ENCODE measurements around the gene DIP2A. TPM values are rescaled to one million over a fixed set of nuclear protein-coding genes. Genes with fewer than 3 reads are reported as not detected.

Gene DIP2A
- total and polyA plus RNA-seq, 2 experiments from 2014 or later, result 19.8 to 24.6 TPM

DNA sequence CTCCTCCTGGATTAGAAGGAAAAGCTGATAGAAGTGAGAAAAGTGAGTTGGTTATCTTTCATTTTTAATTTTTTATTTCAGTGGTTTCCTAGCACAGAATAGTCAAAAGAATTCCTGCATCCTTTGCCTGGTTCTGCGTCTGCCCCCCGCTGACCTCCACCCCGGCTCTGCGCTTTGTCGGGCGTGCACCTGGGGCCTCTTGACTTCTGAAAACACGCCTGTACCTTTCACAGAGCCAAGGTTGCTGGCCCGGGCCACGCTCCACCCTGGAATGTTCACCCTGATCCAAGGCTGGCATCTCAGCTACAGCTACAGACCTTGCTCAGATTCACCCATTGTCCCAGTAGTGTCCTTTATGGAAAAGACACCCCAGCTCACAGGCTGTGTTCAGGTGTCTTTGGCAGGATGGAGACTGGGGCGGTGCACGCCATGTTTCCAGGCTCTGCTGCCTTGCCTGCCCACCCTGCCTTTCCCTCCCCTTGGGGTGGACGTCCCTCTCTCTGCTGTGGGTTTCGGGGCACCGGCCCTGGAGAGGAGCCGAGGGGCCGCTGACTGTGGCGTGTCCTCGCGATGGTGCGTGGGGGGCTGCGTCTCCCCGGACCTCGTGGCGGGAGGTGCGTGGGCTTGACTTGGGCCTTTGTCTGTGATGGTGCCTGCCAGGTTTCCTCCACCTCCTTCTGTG, 40.3 kb upstream of the DIP2A start:
- TF ChIP-seq, protein P1, sequence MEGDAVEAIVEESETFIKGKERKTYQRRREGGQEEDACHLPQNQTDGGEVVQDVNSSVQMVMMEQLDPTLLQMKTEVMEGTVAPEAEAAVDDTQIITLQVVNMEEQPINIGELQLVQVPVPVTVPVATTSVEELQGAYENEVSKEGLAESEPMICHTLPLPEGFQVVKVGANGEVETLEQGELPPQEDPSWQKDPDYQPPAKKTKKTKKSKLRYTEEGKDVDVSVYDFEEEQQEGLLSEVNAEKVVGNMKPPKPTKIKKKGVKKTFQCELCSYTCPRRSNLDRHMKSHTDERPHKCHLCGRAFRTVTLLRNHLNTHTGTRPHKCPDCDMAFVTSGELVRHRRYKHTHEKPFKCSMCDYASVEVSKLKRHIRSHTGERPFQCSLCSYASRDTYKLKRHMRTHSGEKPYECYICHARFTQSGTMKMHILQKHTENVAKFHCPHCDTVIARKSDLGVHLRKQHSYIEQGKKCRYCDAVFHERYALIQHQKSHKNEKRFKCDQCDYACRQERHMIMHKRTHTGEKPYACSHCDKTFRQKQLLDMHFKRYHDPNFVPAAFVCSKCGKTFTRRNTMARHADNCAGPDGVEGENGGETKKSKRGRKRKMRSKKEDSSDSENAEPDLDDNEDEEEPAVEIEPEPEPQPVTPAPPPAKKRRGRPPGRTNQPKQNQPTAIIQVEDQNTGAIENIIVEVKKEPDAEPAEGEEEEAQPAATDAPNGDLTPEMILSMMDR (IDR thresholded peaks at IDR 0.05; ENCODE audit: poor library complexity), result no peak
- TF ChIP-seq EZH2phosphoT487 (IDR thresholded peaks at IDR 0.05; ENCODE audit: low read depth, severe bottlenecking, unreplicated experiment) (no peak), EZH2 (IDR thresholded peaks at IDR 0.05; ENCODE audit: borderline replicate concordance) (no peak)
- WGBS (ENCODE audit: low lambda C conversion rate, missing lambda C conversion rate), result 97% methylated on average over 25 of the region's 25 CpGs
- Histone ChIP-seq H3K9me3 (ENCODE audit: low read depth) (no peaks in the 10 kb centered on the region), H3K27ac (no peak overlapping the region), H3K4me3 (no peak overlapping the region), H3K36me3 (replicated peaks; ENCODE audit: insufficient read depth, low read depth) (no peaks in the 10 kb centered on the region), H3K4me1 (ENCODE audit: insufficient read depth) (no peaks in the 10 kb centered on the region), H2AFZ (no peak overlapping the region), H4K20me1 (ENCODE audit: insufficient read depth, poor library complexity, severe bottlenecking) (no peaks in the 10 kb centered on the region), H3K4me2 (no peak overlapping the region), H3K79me2 (no peaks in the 10 kb centered on the region), H3K9me2 (replicated peaks; ENCODE audit: insufficient read depth) (no peaks in the 10 kb centered on the region), H3K27me3 (no peaks in the 10 kb centered on the region)
- no peak for DNase-seq (ENCODE audit: low spot score)

DNA sequence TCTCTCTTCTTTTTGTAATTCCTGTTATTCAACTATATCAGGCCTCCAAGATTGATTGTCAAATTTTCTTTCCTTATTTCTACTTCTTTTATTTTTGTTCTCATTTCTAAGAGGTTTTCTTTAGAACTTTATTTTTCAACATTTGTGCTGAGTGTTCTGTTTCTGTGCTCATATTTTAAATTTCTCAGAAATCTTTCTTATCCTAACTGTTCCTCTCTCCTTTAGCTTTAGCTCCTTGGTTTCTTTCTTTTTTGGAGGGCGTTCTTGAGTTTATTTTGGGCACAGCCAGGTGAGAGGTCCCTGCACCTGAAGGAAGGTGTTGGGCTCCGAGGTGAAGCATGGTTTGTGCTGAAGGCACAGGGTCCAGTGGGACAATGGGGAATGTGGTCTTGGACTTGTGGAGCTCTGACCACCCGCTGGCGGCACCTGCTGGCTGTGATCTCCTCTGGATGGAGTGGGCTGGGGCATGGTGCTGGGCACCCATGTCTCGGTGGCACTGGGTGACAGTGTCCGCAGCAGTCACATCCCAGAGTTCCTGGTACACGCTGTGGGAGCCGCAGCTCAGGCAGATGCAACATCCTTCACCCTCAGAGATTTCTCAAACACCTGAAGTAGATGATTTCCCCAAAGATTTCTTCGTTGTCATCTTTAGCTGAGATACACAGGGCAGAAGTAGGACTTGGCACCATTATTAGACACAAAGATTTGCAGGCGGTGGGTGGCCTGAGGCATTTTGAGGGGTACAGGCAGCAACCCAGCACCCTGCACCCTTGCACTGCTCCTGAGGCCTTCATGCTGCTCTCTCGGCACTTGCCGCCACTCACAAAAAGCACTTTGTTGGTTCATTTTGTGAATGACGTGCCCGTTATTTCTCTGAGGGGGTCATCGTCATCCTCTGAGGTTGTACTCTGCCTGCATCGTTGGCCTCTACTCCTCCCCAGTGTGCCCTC, 38.2 kb upstream of the DIP2A start:
- DNase-seq (ENCODE audit: low spot score), result no peak
- Histone ChIP-seq H4K20me1 (ENCODE audit: insufficient read depth, poor library complexity, severe bottlenecking) (no peaks in the 10 kb centered on the region), H3K4me2 (no peak overlapping the region), H2AFZ (no peak overlapping the region), H3K9me2 (replicated peaks; ENCODE audit: insufficient read depth) (no peaks in the 10 kb centered on the region), H3K79me2 (no peaks in the 10 kb centered on the region), H3K4me3 (no peak overlapping the region), H3K4me1 (ENCODE audit: insufficient read depth) (no peaks in the 10 kb centered on the region), H3K27me3 (no peaks in the 10 kb centered on the region), H3K36me3 (replicated peaks; ENCODE audit: insufficient read depth, low read depth) (no peaks in the 10 kb centered on the region), H3K27ac (no peak overlapping the region), H3K9me3 (ENCODE audit: low read depth) (no peaks in the 10 kb centered on the region)
- 96% methylated on average over 16 of the region's 16 CpGs for WGBS (ENCODE audit: low lambda C conversion rate, missing lambda C conversion rate)
- TF ChIP-seq EZH2 (IDR thresholded peaks at IDR 0.05; ENCODE audit: borderline replicate concordance) (no peak), EZH2phosphoT487 (IDR thresholded peaks at IDR 0.05; ENCODE audit: low read depth, severe bottlenecking, unreplicated experiment) (no peak)
- TF ChIP-seq, protein P1 (IDR thresholded peaks at IDR 0.05; ENCODE audit: poor library complexity), result no peak

GRCh38 chr21:46421191-46421750, 37.4 kb upstream of the DIP2A start:
- H3K4me2 ChIP-seq, result no peak overlapping the region
- no peaks in the 10 kb centered on the region for H3K79me2 ChIP-seq
- H3K27me3 ChIP-seq, result no peaks in the 10 kb centered on the region
- no peak overlapping the region for H3K27ac ChIP-seq
- no peaks in the 10 kb centered on the region for H3K9me2 ChIP-seq (replicated peaks; ENCODE audit: insufficient read depth)
- 95% methylated on average over 21 of the region's 23 CpGs for WGBS (ENCODE audit: low lambda C conversion rate, missing lambda C conversion rate)
- H3K9me3 ChIP-seq (ENCODE audit: low read depth), result no peaks in the 10 kb centered on the region
- no peaks in the 10 kb centered on the region for H3K4me1 ChIP-seq (ENCODE audit: insufficient read depth)
- no peak for DNase-seq (ENCODE audit: low spot score)
- H3K4me3 ChIP-seq, result no peak overlapping the region
- no peaks in the 10 kb centered on the region for H3K36me3 ChIP-seq (replicated peaks; ENCODE audit: insufficient read depth, low read depth)
- no peak overlapping the region for H2AFZ ChIP-seq
- H4K20me1 ChIP-seq (ENCODE audit: insufficient read depth, poor library complexity, severe bottlenecking), result no peaks in the 10 kb centered on the region
- TF ChIP-seq EZH2 (IDR thresholded peaks at IDR 0.05; ENCODE audit: borderline replicate concordance) (no peak), EZH2phosphoT487 (IDR thresholded peaks at IDR 0.05; ENCODE audit: low read depth, severe bottlenecking, unreplicated experiment) (no peak)
- TF ChIP-seq, protein P1 (IDR thresholded peaks at IDR 0.05; ENCODE audit: poor library complexity), result no peak

Data from hepatocyte (in vitro differentiated cells).